GM13976 (cell line): ENCODE measurements around the gene JAKMIP1.

Experiments used
- DNase-seq: peaks from one replicate; pipeline ENCODE4 v3.0.0; 2012; ENCODE audit warnings: low spot score
- in situ Hi-C: fragments of 300-500 bp; cut with MboI; formaldehyde crosslinking; loops from one replicate; pipeline ENCODE4 v1.12.0; 2022; ENCODE audit warnings: low sequenced_read_pairs, mixed read lengths, inconsistent platforms; ENCODE audit not compliant: unreplicated experiment
- TF ChIP-seq, protein P1 (sequence below): IDR thresholded peaks from 2 replicates; pipeline ENCODE4 v1.5.1; 2012; ENCODE audit warnings: borderline replicate concordance, mild to moderate bottlenecking; ENCODE audit not compliant: insufficient read depth; ENCODE audit errors: extremely low read depth, missing control alignments, control extremely low read depth

The JAKMIP1 gene

DNA sequence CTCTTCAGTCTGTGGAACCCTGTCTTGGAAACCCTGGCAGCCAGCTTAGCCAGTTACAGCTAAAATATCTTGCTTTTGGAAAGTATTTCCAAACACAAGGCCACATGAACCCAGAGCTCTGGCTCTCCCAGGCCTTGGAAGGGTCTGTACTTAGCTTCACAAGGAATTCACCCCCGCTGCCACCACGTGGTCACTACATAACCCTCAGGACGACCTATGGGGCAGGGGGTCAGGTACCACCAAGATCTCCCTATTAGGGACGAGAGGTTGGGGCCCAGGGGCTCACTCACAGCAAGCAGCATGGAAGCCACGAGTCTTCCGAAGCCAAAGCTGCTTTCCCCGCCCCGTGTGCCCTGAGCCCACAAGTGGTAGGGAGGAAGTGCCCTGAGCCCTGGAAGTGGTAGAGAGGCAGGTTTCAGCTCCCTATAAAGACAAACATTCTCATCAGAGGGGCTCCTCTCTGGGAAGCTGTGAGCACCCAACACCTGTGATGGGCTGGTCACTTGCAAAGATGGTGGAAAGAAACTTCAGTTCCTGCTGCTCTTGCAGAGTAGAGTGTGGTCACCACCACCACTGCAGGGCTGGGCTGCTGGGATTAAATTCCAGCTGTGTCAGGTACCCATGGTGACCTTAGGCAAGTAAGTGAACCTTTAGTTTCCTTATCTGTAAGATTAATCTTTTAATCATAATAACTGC is 4.7 kb upstream of the JAKMIP1 start:
- no peak for DNase-seq
- in situ Hi-C loops = no loop called here
- TF ChIP-seq, protein P1, sequence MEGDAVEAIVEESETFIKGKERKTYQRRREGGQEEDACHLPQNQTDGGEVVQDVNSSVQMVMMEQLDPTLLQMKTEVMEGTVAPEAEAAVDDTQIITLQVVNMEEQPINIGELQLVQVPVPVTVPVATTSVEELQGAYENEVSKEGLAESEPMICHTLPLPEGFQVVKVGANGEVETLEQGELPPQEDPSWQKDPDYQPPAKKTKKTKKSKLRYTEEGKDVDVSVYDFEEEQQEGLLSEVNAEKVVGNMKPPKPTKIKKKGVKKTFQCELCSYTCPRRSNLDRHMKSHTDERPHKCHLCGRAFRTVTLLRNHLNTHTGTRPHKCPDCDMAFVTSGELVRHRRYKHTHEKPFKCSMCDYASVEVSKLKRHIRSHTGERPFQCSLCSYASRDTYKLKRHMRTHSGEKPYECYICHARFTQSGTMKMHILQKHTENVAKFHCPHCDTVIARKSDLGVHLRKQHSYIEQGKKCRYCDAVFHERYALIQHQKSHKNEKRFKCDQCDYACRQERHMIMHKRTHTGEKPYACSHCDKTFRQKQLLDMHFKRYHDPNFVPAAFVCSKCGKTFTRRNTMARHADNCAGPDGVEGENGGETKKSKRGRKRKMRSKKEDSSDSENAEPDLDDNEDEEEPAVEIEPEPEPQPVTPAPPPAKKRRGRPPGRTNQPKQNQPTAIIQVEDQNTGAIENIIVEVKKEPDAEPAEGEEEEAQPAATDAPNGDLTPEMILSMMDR = no peak

DNA sequence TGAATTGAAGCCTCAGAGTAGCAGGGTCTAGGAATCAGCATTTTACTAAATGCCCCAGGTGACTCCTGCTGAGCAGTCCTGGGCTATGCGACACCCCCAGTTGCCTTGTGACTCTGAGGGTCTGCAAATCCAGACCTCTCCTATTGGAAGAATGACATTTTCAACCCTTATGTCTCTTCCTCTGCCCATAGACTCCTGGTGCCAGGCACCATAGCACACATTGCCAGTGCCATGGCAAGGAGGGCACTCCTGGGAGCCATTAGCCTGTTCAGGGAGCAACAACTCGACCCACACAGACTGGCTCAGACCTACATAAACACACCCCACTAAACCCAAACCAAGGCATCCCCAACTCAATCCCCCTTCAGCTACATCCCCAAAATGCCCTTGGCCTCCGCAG is 3.7 kb upstream of the JAKMIP1 start:
- in situ Hi-C loops = no loop called here
- TF ChIP-seq, protein P1 = no peak
- no peak for DNase-seq

DNA sequence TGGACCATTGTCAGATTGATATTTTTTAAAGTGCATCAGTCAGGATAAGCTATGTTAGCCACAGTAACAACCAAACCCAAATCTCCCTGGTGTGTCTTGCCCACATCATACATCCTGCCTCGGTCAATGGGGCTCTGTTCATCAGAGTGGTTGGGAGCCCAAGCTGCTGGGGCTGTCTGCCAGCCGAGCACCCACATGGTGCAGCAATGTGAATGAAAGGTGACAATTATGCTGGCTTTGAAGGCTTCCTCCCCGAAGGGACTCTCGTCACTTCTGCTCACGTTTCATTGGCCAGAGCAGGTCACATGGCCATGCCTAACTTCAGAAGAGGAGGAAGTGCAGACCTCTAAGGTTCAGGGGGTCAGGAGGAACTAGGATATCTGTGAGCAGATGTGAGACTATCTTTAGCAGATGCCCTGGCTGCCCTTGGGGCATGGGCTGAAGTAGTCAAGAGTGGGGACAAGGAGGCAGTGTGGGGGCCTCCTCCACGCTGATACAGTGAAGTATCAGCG is 1.3 kb upstream of the JAKMIP1 start:
- in situ Hi-C loops = no loop called here
- TF ChIP-seq, protein P1 = no peak
- DNase-seq = no peak

DNA sequence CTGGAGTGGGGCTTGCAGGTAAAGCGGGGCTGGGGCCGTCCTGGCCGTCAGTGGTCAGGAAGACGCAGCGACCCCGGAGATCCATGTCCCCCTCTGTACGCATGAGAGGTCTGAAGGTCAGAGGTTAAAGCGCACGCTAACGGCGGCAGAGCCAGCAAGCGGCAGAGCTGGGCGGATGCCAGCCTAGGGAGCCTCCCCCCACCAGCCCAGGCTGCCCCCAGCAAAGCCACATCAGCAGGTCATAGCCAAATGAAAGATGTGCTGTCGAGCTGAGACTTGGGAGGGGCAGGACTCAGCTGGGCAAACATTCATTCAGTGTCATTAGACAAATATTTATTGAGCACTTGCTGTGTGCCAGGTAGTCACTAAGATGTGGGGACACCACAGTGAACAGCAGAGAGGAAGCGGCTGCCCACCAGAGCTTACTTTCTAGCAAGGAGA is 593 bp upstream of the JAKMIP1 start:
- TF ChIP-seq, protein P1 = no peak
- no peak for DNase-seq
- in situ Hi-C loops = no loop called here

DNA sequence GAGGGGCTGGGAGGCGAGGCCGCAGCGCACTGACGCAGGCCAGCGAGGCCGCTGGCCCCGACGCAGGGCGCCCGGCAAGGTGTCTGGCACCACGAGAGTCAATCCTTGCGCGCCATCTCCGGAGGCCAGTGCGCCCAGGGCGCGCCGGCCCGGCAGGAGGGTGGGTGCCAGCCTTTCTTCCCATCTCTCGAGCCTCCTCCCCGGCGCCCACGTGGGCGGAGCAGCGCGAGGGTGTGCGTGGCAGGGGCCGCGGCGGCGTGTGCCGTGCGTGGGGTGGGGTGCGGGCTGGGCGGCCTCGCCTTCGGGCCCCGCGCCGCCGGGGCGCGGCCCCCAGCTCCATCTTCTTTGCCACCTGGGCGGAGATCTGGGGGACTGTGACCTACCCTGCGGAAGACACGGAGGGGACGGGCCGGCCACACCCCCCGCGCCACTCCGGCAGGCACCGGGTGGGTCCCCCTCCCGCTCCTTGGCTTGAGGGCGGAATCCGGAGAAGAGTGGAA is 877 bp downstream of the JAKMIP1 start:
- TF ChIP-seq, protein P1 = no peak
- DNase-seq = peak; percentile 57
- in situ Hi-C loops = no loop called here

DNA sequence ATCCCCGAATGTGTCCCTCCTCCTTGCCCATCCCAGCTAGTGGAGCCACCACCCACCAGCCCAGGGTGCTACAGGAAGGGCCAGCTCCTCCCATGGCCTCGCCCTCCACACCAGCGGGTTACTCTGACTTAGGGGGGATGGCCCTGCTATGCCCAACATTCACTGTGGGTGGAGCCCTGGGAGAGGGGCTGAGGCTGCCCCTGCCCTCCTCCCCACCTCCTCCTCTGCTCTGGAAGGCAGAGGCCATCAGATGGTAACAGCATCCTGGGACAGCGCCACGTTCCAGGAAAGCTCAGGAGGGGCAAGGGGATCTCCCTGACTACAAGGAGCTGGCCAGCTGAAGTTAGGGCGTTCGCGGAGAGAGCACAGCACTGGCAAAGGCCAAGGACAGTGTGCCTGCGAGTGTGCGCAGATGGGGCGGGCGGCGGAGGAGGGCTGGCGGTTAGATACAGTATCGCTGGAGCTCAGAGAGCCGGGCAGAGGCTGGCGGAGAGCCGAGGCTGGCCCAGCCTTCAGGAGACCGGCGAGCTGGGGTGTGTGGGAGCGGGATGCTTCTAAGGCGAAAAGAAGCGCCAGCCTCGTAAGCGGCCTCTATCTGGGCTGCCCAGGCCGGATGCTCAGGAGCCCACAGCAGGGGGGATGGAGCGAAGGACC is 1.5 kb downstream of the JAKMIP1 start:
- DNase-seq = no peak
- TF ChIP-seq, protein P1 = no peak
- in situ Hi-C loops = no loop called here
